B cell (primary cell): Measurements from ENCODE around the gene CD274. TPM values are rescaled to one million over a fixed set of nuclear protein-coding genes. Genes with fewer than 3 reads are reported as not detected.
"Not testable (repeated sequence)": the region's sequence is repeated elsewhere in the genome, so short reads cannot be mapped to it uniquely, and the experiment has no call there.

Experiments
- ATAC-seq: fragments of 200-7000 bp; cut with Tn5 transposase; one replicate; pipeline ENCODE4 v1.10.0; 2021; ENCODE audit warnings: low read depth, mild to moderate bottlenecking, moderate number of reproducible peaks, moderate library complexity
- CTCF ChIA-PET: fragments of 350-600 bp; sonication (Branson Sonifier 250); formaldehyde crosslinking; loops from one replicate; lab custom pipeline; 2021; ENCODE audit warnings: antibody characterized with exemption, inconsistent platforms; lab: Charles Lee
- POLR2A ChIA-PET: fragments of 350-600 bp; sonication (Branson Sonifier 250); formaldehyde crosslinking; loops from one replicate; lab custom pipeline; 2021; ENCODE audit warnings: antibody characterized with exemption; lab: Charles Lee
- DNase-seq: peaks from one replicate; pipeline ENCODE4 v3.0.0; 2013
- H2AFZ ChIP-seq: 2 replicates; pipeline ENCODE4 v1.6.1; 2012; ENCODE audit warnings: mild to moderate bottlenecking, low read depth, low read length; ENCODE audit not compliant: insufficient read depth, poor library complexity, severe bottlenecking
- H3K27ac ChIP-seq, 2 donors: 1 replicate in 1 of 2; 2 replicates in 1 of 2; pipeline ENCODE4 v1.5.1; 2012 to 2013; ENCODE audit warnings: low read length in 2 of 2, mild to moderate bottlenecking in 2 of 2, moderate library complexity in 1 of 2
- H3K27me3 ChIP-seq, 4 experiments: fragments of 200-600 bp in 1 of 4; sonication (generic) in 1 of 4; replicated peaks in 1 of 4; 1 replicate in 2 of 4; 2 replicates in 2 of 4; pipeline versions ENCODE4 v1.6.1 to v1.7.0; 2013 to 2016; ENCODE audit warnings: low read length in 3 of 4, mild to moderate bottlenecking in 2 of 4, mixed read lengths in 1 of 4, moderate library complexity in 1 of 4; ENCODE audit not compliant: insufficient read depth in 4 of 4, control insufficient read depth in 3 of 4; ENCODE audit errors: control extremely low read depth in 1 of 4
- H3K36me3 ChIP-seq, 2 experiments: replicated peaks in 1 of 2; 1 replicate in 1 of 2; 2 replicates in 1 of 2; pipeline versions ENCODE4 v1.6.1 to v1.7.1; 2013; ENCODE audit warnings: low read length in 1 of 2; ENCODE audit not compliant: insufficient read depth in 2 of 2, control insufficient read depth in 1 of 2; ENCODE audit errors: control extremely low read depth in 1 of 2, extremely low read depth in 1 of 2
- H3K4me1 ChIP-seq, 2 donors: fragments of 200-600 bp in 1 of 2; sonication (generic) in 1 of 2; 1 replicate in 1 of 2; 2 replicates in 1 of 2; pipeline versions ENCODE4 v1.5.1 to v1.6.1; 2013 to 2017; ENCODE audit warnings: low read length in 2 of 2; ENCODE audit not compliant: control insufficient read depth in 2 of 2, insufficient read depth in 2 of 2
- H3K4me2 ChIP-seq: replicated peaks from 2 replicates; pipeline ENCODE3; 2012; ENCODE audit warnings: mild to moderate bottlenecking, low read depth, low read length; ENCODE audit not compliant: poor library complexity, severe bottlenecking
- H3K4me3 ChIP-seq, 5 experiments: fragments of 200-600 bp in 1 of 5; sonication (generic) in 1 of 5; 1 replicate in 3 of 5; 2 replicates in 2 of 5; pipeline versions ENCODE4 v1.5.1 to v1.7.0; 2011 to 2016; ENCODE audit warnings: low read length in 4 of 5, mild to moderate bottlenecking in 4 of 5, low read depth in 2 of 5, control low read depth in 1 of 5, moderate library complexity in 1 of 5; ENCODE audit not compliant: insufficient read depth in 1 of 5; ENCODE audit errors: control extremely low read depth in 1 of 5, extremely low read depth in 1 of 5
- H3K79me2 ChIP-seq: fragments of 200-600 bp; sonication (generic); one replicate; pipeline ENCODE4 v1.6.0; 2016; ENCODE audit warnings: low read length; ENCODE audit not compliant: control insufficient read depth, insufficient read depth
- H3K9ac ChIP-seq: fragments of 200-600 bp; sonication (generic); 2 replicates; pipeline ENCODE4 v1.6.1; 2017; ENCODE audit warnings: mild to moderate bottlenecking, low read length, moderate library complexity
- H3K9me3 ChIP-seq, 3 donors: one replicate each; pipeline versions ENCODE4 v1.6.1 to v1.7.1; 2013; ENCODE audit warnings: low read length in 2 of 3; ENCODE audit not compliant: control insufficient read depth in 2 of 3, insufficient read depth in 1 of 3; ENCODE audit errors: control extremely low read depth in 1 of 3
- H4K20me1 ChIP-seq: 2 replicates; pipeline ENCODE4 v1.6.0; 2012; ENCODE audit warnings: mild to moderate bottlenecking, low read length; ENCODE audit not compliant: insufficient read depth, control insufficient read depth, poor library complexity, severe bottlenecking
- H3K27ac Mint-ChIP-seq: one replicate; pipeline ENCODE4 v1.8.0; 2021; ENCODE audit warnings: mixed read lengths
- H3K27me3 Mint-ChIP-seq: one replicate; pipeline ENCODE4 v1.8.0; 2021; ENCODE audit warnings: mixed read lengths
- H3K4me1 Mint-ChIP-seq: one replicate; pipeline ENCODE4 v1.8.0; 2021; ENCODE audit warnings: mixed read lengths
- H3K4me3 Mint-ChIP-seq: one replicate; pipeline ENCODE4 v1.8.0; 2021; ENCODE audit warnings: mixed read lengths
- H3K9me3 Mint-ChIP-seq: one replicate; pipeline ENCODE4 v1.8.0; 2022; ENCODE audit warnings: mixed read lengths; ENCODE audit not compliant: insufficient read depth
- EZH2 ChIP-seq: IDR thresholded peaks from 2 replicates; pipeline ENCODE4 v1.6.1; 2012; ENCODE audit warnings: borderline replicate concordance, low read depth, mild to moderate bottlenecking, moderate library complexity, low read length; ENCODE audit not compliant: insufficient read depth, poor library complexity, severe bottlenecking
- WGBS: methylation state at CpG from one replicate; pipeline ENCODE4 v1.1.5; 2013; ENCODE audit warnings: missing lambda C conversion rate; ENCODE audit not compliant: insufficient coverage; 5-methylcytosine and 5-hydroxymethylcytosine counted together
- intact Hi-C: fragments of 100-400 bp; cut with micrococcal nuclease; formaldehyde crosslinking; loops from one replicate; pipeline ENCODE4 v1.10.0; 2022
- polyA plus RNA-seq: library from polyadenylated mRNA; depleted of rRNA; stranded (reverse); fragments of >200 nt; gene quantifications from 2 replicates; pipeline ENCODE4 v1.2.3, GENCODE V29; 2012
- total RNA-seq, 2 donors: library from RNA; stranded (reverse); fragments of 120-200 nt in 1 of 2; gene quantifications; 1 replicate in 1 of 2; 2 replicates in 1 of 2; pipeline versions ENCODE4 v1.2.3 to v1.2.4, GENCODE V29; 2013 to 2022
- TF ChIP-seq, protein P1 (sequence below): fragments of 200-600 bp; IDR thresholded peaks from one replicate; pipeline ENCODE4 v1.8.0; 2022; ENCODE audit warnings: antibody characterized with exemption, mild to moderate bottlenecking

Gene CD274
- total and polyA plus RNA-seq, 2 donors (not counting 1 experiment from before 2014, with no cell fraction given) = 1.4 to 7.0 TPM

GRCh38 chr9:5433841-5434810 lies 16.2 kb upstream of the CD274 start:
- H3K4me3 ChIP-seq, intact Hi-C loops, POLR2A ChIA-PET, H3K4me2 ChIP-seq, H3K9me3 Mint-ChIP-seq, H3K9ac ChIP-seq, H4K20me1 ChIP-seq, H3K27me3 ChIP-seq, H3K27me3 Mint-ChIP-seq, H3K27ac ChIP-seq, ATAC-seq, H3K4me3 Mint-ChIP-seq, H3K9me3 ChIP-seq, H3K27ac Mint-ChIP-seq, DNase-seq, CTCF ChIA-PET, H2AFZ ChIP-seq: not testable (repeated sequence)
- H3K36me3 ChIP-seq = peaks cover 2 to 13% of the 10 kb centered on the region in 2 experiments
- peaks cover 21 to 22% of the 10 kb centered on the region in 2 donors for H3K4me1 ChIP-seq
- 98% methylated on average over 45 of the region's 65 CpGs for WGBS
- H3K4me1 Mint-ChIP-seq = peaks cover 30% of the 10 kb centered on the region
- peaks cover 12% of the 10 kb centered on the region for H3K79me2 ChIP-seq

DNA sequence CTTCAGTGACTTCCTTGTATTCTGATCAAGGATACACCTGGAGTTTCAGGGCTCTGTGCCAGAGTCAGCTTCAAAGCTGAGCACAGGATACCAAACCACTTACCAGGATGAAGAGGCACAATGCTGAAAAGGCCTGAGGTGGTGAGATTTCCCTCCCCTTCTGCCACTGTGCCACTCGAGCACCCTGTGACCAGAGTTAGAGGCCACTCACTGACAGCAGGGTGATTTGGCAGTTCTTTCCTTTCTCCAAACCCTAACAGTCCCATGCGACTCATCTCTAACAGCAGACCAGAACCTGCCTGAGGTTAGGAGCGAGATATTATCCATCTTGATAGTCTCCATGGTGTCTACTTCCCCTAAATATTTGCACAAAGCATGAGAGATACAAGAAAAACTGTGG lies 14.4 kb upstream of the CD274 start:
- WGBS = 63% methylated on average over 2 of the region's 3 CpGs
- Histone ChIP-seq H3K9me3 (no peaks in the 10 kb centered on the region), H3K9ac (no peak overlapping the region), H3K27ac (no peak overlapping the region), H3K27me3 (no peaks in the 10 kb centered on the region), H3K36me3 (peaks cover 0 to 11% of the 10 kb centered on the region in 2 experiments), H3K4me3 (no peak overlapping the region), H2AFZ (no peak overlapping the region), H3K4me2 (no peak overlapping the region), H4K20me1 (no peaks in the 10 kb centered on the region), H3K79me2 (peaks cover 12% of the 10 kb centered on the region), H3K4me1 (peaks cover 22 to 23% of the 10 kb centered on the region in 2 donors)
- intact Hi-C loops = loop anchor here (5.0 kb wide), 7 partner anchors 134 to 1909 kb away; partner anchors contain the start of genes CDC37L1, ERMP1, KDM4C and RFX3
- peaks cover 43% of the 10 kb centered on the region for H3K4me1 Mint-ChIP-seq
- DNase-seq (no peak), ATAC-seq (no peak)
- H3K4me3 Mint-ChIP-seq = peak overlapping the region; percentile 95
- CTCF ChIA-PET = interaction anchor here (2.7 to 2.8 kb wide), 2 partner anchors 11 to 151 kb away, joined by 6 to 12 read pairs; no protein-coding TSS in a partner anchor
- H3K9me3 Mint-ChIP-seq = no peaks in the 10 kb centered on the region
- no peak for TF ChIP-seq EZH2
- TF ChIP-seq, protein P1, sequence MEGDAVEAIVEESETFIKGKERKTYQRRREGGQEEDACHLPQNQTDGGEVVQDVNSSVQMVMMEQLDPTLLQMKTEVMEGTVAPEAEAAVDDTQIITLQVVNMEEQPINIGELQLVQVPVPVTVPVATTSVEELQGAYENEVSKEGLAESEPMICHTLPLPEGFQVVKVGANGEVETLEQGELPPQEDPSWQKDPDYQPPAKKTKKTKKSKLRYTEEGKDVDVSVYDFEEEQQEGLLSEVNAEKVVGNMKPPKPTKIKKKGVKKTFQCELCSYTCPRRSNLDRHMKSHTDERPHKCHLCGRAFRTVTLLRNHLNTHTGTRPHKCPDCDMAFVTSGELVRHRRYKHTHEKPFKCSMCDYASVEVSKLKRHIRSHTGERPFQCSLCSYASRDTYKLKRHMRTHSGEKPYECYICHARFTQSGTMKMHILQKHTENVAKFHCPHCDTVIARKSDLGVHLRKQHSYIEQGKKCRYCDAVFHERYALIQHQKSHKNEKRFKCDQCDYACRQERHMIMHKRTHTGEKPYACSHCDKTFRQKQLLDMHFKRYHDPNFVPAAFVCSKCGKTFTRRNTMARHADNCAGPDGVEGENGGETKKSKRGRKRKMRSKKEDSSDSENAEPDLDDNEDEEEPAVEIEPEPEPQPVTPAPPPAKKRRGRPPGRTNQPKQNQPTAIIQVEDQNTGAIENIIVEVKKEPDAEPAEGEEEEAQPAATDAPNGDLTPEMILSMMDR = no peak
- POLR2A ChIA-PET = no interaction called here
- H3K27ac Mint-ChIP-seq = no peak overlapping the region
- no peaks in the 10 kb centered on the region for H3K27me3 Mint-ChIP-seq
